ENCODE results near the gene PGGHG. TPM values are rescaled to one million over a fixed set of nuclear protein-coding genes. Genes with fewer than 3 reads are reported as not detected.

The PGGHG gene
- 20.5 and 44.4 TPM in 2 replicates for total RNA-seq (ENCODE audit: low replicate concordance)

DNA sequence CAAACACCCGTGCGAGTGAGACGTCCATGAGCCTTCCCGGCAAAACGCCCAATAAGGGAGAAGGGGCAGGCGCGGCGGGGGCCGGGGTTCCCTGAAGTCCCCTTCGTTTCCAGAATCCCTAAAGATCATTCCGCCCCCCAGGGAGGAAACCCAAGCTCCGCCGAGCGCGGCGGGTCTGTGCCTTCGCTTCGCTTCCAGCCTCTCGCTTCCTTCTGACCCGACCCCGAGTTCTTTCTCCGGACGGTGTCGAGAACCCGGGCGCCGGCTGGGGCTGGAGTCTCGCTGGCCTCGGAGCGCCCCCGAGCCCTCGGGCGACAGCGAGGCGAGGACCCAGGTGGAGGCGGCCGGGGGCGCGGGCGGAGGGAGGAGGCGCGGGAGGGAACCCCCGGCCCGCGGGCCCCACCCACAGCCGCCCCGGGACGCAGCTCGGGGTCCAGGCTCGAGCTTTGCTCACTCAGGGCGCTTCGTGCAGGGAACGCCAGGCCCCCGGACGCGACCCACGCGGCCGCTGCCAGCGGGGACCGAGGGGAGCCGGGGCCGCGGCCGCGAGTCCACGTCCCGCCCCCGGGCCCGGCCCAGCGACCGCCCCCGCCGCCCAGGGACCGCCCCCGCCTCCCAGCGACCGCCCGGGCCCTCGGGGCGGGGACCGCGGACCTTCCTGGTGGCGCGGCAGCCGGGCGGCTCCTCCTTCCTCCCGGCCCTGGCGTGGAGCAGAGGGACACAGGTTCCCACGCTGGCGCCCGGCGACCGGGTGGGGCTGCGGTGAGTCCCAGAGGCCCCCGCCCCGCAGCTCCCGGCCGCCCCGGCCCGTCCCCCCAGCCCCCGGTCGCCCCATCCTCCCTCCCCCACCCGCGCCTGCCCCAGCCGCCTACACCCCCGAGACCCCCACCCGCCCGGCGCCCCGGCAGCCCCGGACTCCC is at the start of gene PGGHG:
PGGHG (plus strand) TSS at position 649 of the 920 bp plus-strand sequence. CDS start 691 bp downstream, outside the sequence.
- H3K27ac ChIP-seq, result no peak within 1 kb of the TSS
- H3K27me3 ChIP-seq, result peaks cover 21% of the 10 kb centered on the region
- H3K27me3 Mint-ChIP-seq (ENCODE audit: insufficient read depth, low read depth), result peaks cover 14% of the 10 kb centered on the region
- H3K4me1 ChIP-seq, result peaks cover 17% of the 10 kb centered on the region
- H3K4me3 Mint-ChIP-seq, result peak within 1 kb of the TSS; percentile 87
- DNase-seq (ENCODE audit: low spot score), result peak; percentile 74
- peaks cover 16% of the 10 kb centered on the region for H3K4me1 Mint-ChIP-seq
- H3K36me3 Mint-ChIP-seq, result no peaks in the 10 kb centered on the region
- H3K36me3 ChIP-seq, result no peaks in the 10 kb centered on the region
- no peak within 1 kb of the TSS for H3K27ac Mint-ChIP-seq
- H3K4me2 ChIP-seq, result peak within 1 kb of the TSS; percentile 94
- H3K9me3 Mint-ChIP-seq, result peaks cover under 1% of the 10 kb centered on the region
- peak within 1 kb of the TSS; percentile 81 for H2AFZ ChIP-seq (replicated peaks)
- no peaks in the 10 kb centered on the region for H4K20me1 ChIP-seq (ENCODE audit: low read depth)
- H3K9ac ChIP-seq, result peak within 1 kb of the TSS; percentile 20
- no peaks in the 10 kb centered on the region for H3F3A ChIP-seq (ENCODE audit: low read depth)
- peak; percentile 75 for TF ChIP-seq EZH2 (IDR thresholded peaks at IDR 0.05)
- TF ChIP-seq, protein P1, sequence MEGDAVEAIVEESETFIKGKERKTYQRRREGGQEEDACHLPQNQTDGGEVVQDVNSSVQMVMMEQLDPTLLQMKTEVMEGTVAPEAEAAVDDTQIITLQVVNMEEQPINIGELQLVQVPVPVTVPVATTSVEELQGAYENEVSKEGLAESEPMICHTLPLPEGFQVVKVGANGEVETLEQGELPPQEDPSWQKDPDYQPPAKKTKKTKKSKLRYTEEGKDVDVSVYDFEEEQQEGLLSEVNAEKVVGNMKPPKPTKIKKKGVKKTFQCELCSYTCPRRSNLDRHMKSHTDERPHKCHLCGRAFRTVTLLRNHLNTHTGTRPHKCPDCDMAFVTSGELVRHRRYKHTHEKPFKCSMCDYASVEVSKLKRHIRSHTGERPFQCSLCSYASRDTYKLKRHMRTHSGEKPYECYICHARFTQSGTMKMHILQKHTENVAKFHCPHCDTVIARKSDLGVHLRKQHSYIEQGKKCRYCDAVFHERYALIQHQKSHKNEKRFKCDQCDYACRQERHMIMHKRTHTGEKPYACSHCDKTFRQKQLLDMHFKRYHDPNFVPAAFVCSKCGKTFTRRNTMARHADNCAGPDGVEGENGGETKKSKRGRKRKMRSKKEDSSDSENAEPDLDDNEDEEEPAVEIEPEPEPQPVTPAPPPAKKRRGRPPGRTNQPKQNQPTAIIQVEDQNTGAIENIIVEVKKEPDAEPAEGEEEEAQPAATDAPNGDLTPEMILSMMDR (IDR thresholded peaks at IDR 0.05), result no peak
- TF ChIP-seq EZH2phosphoT487 (IDR thresholded peaks at IDR 0.05), result peak; percentile 73
- no peaks in the 10 kb centered on the region for H3K9me3 ChIP-seq (ENCODE audit: low read depth)
- H3K79me2 ChIP-seq (ENCODE audit: low read depth), result no peaks in the 10 kb centered on the region
- H3K4me3 ChIP-seq, result peak within 1 kb of the TSS; percentile 81

DNA sequence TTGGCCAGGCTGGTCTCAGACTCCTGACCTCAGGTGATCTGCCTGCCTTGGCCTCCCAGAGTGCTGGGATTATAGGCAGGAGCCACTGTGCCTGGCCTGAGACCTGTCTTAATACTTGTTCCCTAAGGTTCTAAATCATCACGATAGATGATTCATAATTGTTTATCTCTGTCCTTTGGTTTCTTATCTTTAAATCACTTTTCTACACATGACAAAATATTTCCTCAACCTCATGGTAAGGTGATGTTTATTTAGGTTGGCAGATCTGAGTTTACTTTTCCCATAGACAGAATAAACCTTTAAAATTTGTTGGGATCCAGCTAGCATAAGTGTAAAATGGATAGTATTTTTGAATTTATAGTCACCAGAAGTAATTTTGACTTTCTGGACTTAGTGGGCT is 48.6 kb upstream of the PGGHG start:
- H3K9me3 ChIP-seq (ENCODE audit: low read depth), result no peaks in the 10 kb centered on the region
- H3K36me3 ChIP-seq, result peaks cover 7% of the 10 kb centered on the region
- DNase-seq (ENCODE audit: low spot score), result no peak
- Mint-ChIP-seq H3K4me1 (peaks cover 18% of the 10 kb centered on the region), H3K4me3 (no peak overlapping the region), H3K27me3 (ENCODE audit: insufficient read depth, low read depth) (no peaks in the 10 kb centered on the region), H3K9me3 (no peaks in the 10 kb centered on the region), H3K27ac (no peak overlapping the region), H3K36me3 (peaks cover 15% of the 10 kb centered on the region)
- H3F3A ChIP-seq (ENCODE audit: low read depth), result peaks cover 11% of the 10 kb centered on the region
- H4K20me1 ChIP-seq (ENCODE audit: low read depth), result peaks cover 11% of the 10 kb centered on the region
- H3K4me2 ChIP-seq, result no peak overlapping the region
- peaks cover 9% of the 10 kb centered on the region for H3K4me1 ChIP-seq
- no peaks in the 10 kb centered on the region for H3K27me3 ChIP-seq
- H3K27ac ChIP-seq, result no peak overlapping the region
- no peak overlapping the region for H2AFZ ChIP-seq (replicated peaks)
- TF ChIP-seq EZH2phosphoT487 (IDR thresholded peaks at IDR 0.05), result no peak
- no peak overlapping the region for H3K9ac ChIP-seq
- peaks cover 39% of the 10 kb centered on the region for H3K79me2 ChIP-seq (ENCODE audit: low read depth)
- H3K4me3 ChIP-seq, result no peak overlapping the region

DNA sequence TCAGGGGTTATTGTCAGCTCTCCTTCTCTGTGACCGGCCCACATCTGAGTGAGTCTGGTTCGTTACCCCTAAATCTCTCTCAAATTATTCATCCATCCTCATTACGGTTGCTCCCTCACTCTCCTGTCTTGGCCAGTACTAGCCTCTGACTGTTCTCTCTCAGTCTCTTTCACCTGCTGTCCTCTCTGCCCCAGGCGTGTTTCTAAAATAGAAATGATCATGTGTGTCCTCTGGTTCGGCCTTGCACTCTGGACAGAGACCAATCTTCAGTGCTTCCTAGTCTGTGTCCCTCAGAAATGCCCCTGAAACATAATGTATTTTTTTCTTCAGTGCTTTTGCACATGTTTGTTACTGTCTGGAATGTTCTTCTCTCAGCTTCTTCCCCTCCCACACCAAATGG is 47.3 kb upstream of the PGGHG start:
- Mint-ChIP-seq H3K4me3 (no peak overlapping the region), H3K27ac (no peak overlapping the region), H3K9me3 (no peaks in the 10 kb centered on the region), H3K27me3 (ENCODE audit: insufficient read depth, low read depth) (no peaks in the 10 kb centered on the region), H3K4me1 (peaks cover 13% of the 10 kb centered on the region), H3K36me3 (peaks cover 17% of the 10 kb centered on the region)
- H2AFZ ChIP-seq (replicated peaks), result no peak overlapping the region
- H3K79me2 ChIP-seq (ENCODE audit: low read depth), result peaks cover 34% of the 10 kb centered on the region
- TF ChIP-seq, protein P1 (IDR thresholded peaks at IDR 0.05), result no peak
- TF ChIP-seq EZH2phosphoT487 (IDR thresholded peaks at IDR 0.05) (no peak), EZH2 (IDR thresholded peaks at IDR 0.05) (no peak)
- peaks cover 11% of the 10 kb centered on the region for H4K20me1 ChIP-seq (ENCODE audit: low read depth)
- no peak overlapping the region for H3K4me3 ChIP-seq
- no peak overlapping the region for H3K27ac ChIP-seq
- peaks cover 7% of the 10 kb centered on the region for H3K36me3 ChIP-seq
- H3K4me1 ChIP-seq, result peaks cover 7% of the 10 kb centered on the region
- no peak overlapping the region for H3K4me2 ChIP-seq
- no peak for DNase-seq (ENCODE audit: low spot score)
- H3F3A ChIP-seq (ENCODE audit: low read depth), result peaks cover under 1% of the 10 kb centered on the region
- H3K9ac ChIP-seq, result no peak overlapping the region
- no peaks in the 10 kb centered on the region for H3K27me3 ChIP-seq
- no peaks in the 10 kb centered on the region for H3K9me3 ChIP-seq (ENCODE audit: low read depth)

DNA sequence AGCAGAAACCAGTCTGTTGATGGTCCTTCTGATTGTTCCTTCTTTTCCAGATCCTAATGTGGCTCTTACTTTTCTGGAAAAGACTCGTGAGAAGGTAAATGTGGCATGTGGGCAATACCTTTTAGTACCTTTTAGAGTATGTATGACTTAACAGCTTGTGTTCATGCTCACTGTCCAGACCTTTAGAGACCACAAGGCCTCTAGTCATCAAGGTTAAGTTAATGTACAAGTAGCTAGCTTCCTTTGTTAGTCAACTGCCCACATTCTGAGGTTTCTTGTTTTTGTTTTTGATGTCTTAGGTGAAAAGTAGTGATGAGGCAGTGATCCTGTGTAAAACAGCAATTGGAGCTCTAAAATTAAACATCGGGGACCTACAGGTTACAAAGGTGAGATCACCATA is 44.5 kb upstream of the PGGHG start:
- H3K27me3 Mint-ChIP-seq (ENCODE audit: insufficient read depth, low read depth), result peaks cover 2% of the 10 kb centered on the region
- H3K27ac ChIP-seq, result no peak overlapping the region
- no peak overlapping the region for H3K4me3 Mint-ChIP-seq
- H3K9me3 Mint-ChIP-seq, result no peaks in the 10 kb centered on the region
- H3K36me3 ChIP-seq, result peaks cover 7% of the 10 kb centered on the region
- H3K79me2 ChIP-seq (ENCODE audit: low read depth), result peaks cover 9% of the 10 kb centered on the region
- no peaks in the 10 kb centered on the region for H3K4me1 ChIP-seq
- no peaks in the 10 kb centered on the region for H3K9me3 ChIP-seq (ENCODE audit: low read depth)
- no peak for DNase-seq (ENCODE audit: low spot score)
- H3K9ac ChIP-seq, result no peak overlapping the region
- no peak overlapping the region for H2AFZ ChIP-seq (replicated peaks)
- H3K27me3 ChIP-seq, result no peaks in the 10 kb centered on the region
- no peaks in the 10 kb centered on the region for H4K20me1 ChIP-seq (ENCODE audit: low read depth)
- no peaks in the 10 kb centered on the region for H3F3A ChIP-seq (ENCODE audit: low read depth)
- no peak for TF ChIP-seq EZH2phosphoT487 (IDR thresholded peaks at IDR 0.05)
- no peak for TF ChIP-seq EZH2 (IDR thresholded peaks at IDR 0.05)
- TF ChIP-seq, protein P1 (IDR thresholded peaks at IDR 0.05), result no peak
- no peak overlapping the region for H3K4me2 ChIP-seq
- H3K4me1 Mint-ChIP-seq, result no peaks in the 10 kb centered on the region
- H3K36me3 Mint-ChIP-seq, result peaks cover 31% of the 10 kb centered on the region
- H3K27ac Mint-ChIP-seq, result no peak overlapping the region
- no peak overlapping the region for H3K4me3 ChIP-seq
